ENCODE results near the gene E2F3. TPM values are rescaled to one million over a fixed set of nuclear protein-coding genes. Genes with fewer than 3 reads are reported as not detected.

E2F3 gene
- total RNA-seq, 1 experiment from 2014 or later = 35.7 TPM

DNA sequence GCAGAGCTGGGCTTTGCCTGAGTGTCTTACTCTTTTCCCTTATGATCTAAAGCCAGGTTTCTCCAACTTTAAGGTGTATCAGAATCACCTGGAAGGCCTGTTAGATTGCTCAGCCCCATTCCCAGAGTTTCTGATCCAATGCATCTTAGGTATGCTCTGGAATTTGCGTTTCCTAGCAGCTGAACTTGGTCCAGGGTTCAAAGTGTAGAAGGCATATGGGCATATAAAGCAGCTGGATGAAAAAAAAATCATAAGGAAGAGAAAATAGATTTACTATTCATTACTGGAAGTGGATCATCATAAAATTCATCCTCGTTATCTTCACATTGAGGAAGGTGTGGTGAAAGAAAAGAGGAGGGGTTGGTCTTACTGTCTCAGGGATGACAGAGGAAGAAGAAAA is 75.8 kb downstream of the E2F3 start:
- H3K27ac Mint-ChIP-seq = peak overlapping the region in 1 of 3 experiments; percentile 37; a peak in 1 of 7 replicates

More for the DNA sequence above, 75.8 kb downstream of the E2F3 start:
- no peak overlapping the region for H3K4me3 Mint-ChIP-seq
- Histone ChIP-seq H4K20me1 (ENCODE audit: control insufficient read depth, insufficient read depth, insufficient read length) (no peaks in the 10 kb centered on the region), H3K23ac (ENCODE audit: insufficient read length, low read depth, low read length) (no peak overlapping the region), H3K9ac (ENCODE audit: extremely low read depth, insufficient read length, low read length) (no peak overlapping the region), H2BK15ac (ENCODE audit: low read depth, low read length) (no peak overlapping the region), H3K18ac (ENCODE audit: insufficient read length, low read depth, low read length) (no peak overlapping the region), H3K4ac (ENCODE audit: low read depth, low read length) (no peak overlapping the region), H2BK5ac (ENCODE audit: insufficient read length, low read length) (no peak overlapping the region), H2BK20ac (ENCODE audit: low read depth, low read length, poor library complexity, severe bottlenecking) (no peak overlapping the region), H3K4me1 (ENCODE audit: insufficient read depth, low read length) (no peaks in the 10 kb centered on the region), H2BK120ac (ENCODE audit: low read depth, low read length, poor library complexity, severe bottlenecking) (no peak overlapping the region), H3K27ac (ENCODE audit: insufficient read length, low read depth, low read length) (no peak overlapping the region), H4K91ac (ENCODE audit: insufficient read length, low read depth, low read length) (no peak overlapping the region), H3K23me2 (ENCODE audit: insufficient read length, low read depth, low read length, poor library complexity, severe bottlenecking) (no peaks in the 10 kb centered on the region), H2AK5ac (ENCODE audit: insufficient read length, low read length) (no peak overlapping the region), H3K27me3 (ENCODE audit: insufficient read depth, low read length) (no peaks in the 10 kb centered on the region), H3K9me3 (ENCODE audit: control insufficient read depth, low read depth, low read length) (no peaks in the 10 kb centered on the region), H3K56ac (ENCODE audit: insufficient read length, low read depth, low read length) (no peak overlapping the region), H3K79me1 (ENCODE audit: insufficient read depth, low read depth, low read length, poor library complexity, severe bottlenecking) (peaks cover 5% of the 10 kb centered on the region), H3K14ac (ENCODE audit: insufficient read depth, low read length) (no peak overlapping the region), H2AFZ (ENCODE audit: low read length) (no peak overlapping the region), H4K8ac (replicated peaks; ENCODE audit: insufficient read length, low read depth, low read length) (no peak overlapping the region), H4K5ac (ENCODE audit: insufficient read length, low read depth, low read length) (no peak overlapping the region), H3K79me2 (ENCODE audit: insufficient read depth, low read length) (no peaks in the 10 kb centered on the region; the same call in 1 of the 2 replicates), H2BK12ac (ENCODE audit: insufficient read length, low read depth, low read length) (no peak overlapping the region), H3T11ph (ENCODE audit: low read length) (no peak overlapping the region), H3K4me2 (ENCODE audit: insufficient read depth, insufficient read length, low read length) (no peak overlapping the region)
- H3K4me1 Mint-ChIP-seq = peaks cover 3 to 7% of the 10 kb centered on the region in 2 experiments
- no peaks in the 10 kb centered on the region for H3K9me3 Mint-ChIP-seq
- WGBS (ENCODE audit: extremely low coverage, insufficient read length, low lambda C conversion rate) = no CpG with 5 or more reads among the region's 2 CpGs
- TF ChIP-seq, protein P1, sequence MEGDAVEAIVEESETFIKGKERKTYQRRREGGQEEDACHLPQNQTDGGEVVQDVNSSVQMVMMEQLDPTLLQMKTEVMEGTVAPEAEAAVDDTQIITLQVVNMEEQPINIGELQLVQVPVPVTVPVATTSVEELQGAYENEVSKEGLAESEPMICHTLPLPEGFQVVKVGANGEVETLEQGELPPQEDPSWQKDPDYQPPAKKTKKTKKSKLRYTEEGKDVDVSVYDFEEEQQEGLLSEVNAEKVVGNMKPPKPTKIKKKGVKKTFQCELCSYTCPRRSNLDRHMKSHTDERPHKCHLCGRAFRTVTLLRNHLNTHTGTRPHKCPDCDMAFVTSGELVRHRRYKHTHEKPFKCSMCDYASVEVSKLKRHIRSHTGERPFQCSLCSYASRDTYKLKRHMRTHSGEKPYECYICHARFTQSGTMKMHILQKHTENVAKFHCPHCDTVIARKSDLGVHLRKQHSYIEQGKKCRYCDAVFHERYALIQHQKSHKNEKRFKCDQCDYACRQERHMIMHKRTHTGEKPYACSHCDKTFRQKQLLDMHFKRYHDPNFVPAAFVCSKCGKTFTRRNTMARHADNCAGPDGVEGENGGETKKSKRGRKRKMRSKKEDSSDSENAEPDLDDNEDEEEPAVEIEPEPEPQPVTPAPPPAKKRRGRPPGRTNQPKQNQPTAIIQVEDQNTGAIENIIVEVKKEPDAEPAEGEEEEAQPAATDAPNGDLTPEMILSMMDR (conservative IDR thresholded peaks at IDR 0.05) = no peak
- DNase-seq = no peak
- no peaks in the 10 kb centered on the region for H3K27me3 Mint-ChIP-seq (ENCODE audit: low read depth)
- peaks cover 22 to 35% (median 35%) of the 10 kb centered on the region in 3 experiments; a peak in 6 of 7 replicates for H3K36me3 Mint-ChIP-seq (ENCODE audit: insufficient read depth in 1 of 3, low read depth in 3 of 3)

Measured in H9 (cell line).